DMS153 treated with DMSO at 0.1 percent for 48 hours (cell line): ENCODE measurements around the gene TRAPPC2L.
"Not testable (repeated sequence)": the region's sequence is repeated elsewhere in the genome, so short reads cannot be mapped to it uniquely, and the experiment has no call there.

Source experiments
- DNase-seq: peaks from one replicate; lab custom pipeline; 2025; ENCODE audit not compliant: unreplicated experiment; lab: John Stamatoyannopoulos, UW

Gene TRAPPC2L

DNA sequence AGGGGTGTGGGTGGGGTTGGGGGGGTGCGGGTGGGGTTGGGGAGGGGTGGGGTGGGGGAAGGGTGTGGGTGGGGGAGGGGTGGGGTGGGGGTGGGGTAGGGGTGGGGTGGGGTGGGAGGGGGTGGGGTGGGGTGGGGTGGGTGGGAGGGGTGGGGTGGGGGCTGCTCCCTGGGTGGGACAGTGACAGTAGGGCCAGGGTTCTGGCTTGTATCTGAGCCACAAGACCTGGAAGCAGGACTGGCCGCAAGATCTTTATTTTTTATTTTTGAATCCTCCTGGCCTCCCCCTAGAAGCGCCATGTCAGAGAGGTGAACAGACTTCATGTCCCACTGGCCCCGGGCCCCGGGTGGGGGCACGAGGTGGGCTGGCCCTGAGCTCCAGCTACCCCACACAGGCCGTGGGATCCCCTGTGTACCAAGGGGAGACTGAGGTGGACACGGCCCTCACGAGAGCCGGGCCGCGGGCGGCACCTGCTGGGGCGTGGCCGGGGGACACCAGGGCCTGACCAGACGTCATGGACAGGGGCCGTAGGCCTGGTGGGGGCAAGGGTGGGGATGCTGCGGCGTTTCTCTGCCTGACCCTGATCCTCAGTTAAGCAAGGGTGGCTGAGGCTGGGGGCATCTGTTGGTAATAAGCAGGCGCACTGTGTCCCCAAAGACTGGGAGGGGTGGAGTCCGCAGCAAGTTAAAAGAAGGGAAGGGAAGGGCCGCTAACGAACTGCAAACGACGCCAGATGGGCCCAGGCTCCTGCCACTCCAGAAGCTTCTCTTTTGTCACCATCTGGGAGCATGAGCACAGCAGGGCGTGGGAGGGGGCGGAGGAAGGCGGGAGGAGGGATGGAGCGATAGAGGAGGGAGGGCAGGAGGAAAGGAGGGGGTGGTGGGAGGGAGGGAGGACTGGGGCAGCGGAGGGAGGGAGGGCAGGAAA is 31.8 kb downstream of the TRAPPC2L start:
- peak; percentile 19 for DNase-seq

- not testable (repeated sequence) for DNase-seq
Measured at GRCh38 chr16:88889702-88890352, 32.9 kb downstream of the TRAPPC2L start.

GRCh38 chr16:88891083-88891482 is 34.2 kb downstream of the TRAPPC2L start:
- no peak for DNase-seq

DNA sequence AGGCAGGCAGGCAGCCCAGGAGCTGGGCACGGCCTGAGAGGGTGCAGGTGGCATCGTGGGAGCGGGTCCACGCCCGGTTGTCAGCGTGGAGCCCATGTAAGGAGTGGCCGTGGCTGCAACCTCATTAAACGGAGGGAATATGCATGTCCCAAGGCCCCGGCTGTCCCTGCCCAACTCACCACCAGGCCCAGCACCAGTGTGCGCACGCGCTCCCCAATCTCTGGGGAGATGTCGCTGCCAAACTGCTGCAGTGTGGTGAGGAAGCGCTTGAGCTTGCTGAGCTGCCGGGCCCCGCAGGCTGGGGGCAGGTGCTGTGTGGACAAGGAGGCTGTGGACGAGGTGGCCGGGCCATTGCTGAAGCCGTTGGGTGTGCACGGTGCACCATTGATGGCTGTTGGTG is 35.1 kb downstream of the TRAPPC2L start:
- DNase-seq = no peak

DNA sequence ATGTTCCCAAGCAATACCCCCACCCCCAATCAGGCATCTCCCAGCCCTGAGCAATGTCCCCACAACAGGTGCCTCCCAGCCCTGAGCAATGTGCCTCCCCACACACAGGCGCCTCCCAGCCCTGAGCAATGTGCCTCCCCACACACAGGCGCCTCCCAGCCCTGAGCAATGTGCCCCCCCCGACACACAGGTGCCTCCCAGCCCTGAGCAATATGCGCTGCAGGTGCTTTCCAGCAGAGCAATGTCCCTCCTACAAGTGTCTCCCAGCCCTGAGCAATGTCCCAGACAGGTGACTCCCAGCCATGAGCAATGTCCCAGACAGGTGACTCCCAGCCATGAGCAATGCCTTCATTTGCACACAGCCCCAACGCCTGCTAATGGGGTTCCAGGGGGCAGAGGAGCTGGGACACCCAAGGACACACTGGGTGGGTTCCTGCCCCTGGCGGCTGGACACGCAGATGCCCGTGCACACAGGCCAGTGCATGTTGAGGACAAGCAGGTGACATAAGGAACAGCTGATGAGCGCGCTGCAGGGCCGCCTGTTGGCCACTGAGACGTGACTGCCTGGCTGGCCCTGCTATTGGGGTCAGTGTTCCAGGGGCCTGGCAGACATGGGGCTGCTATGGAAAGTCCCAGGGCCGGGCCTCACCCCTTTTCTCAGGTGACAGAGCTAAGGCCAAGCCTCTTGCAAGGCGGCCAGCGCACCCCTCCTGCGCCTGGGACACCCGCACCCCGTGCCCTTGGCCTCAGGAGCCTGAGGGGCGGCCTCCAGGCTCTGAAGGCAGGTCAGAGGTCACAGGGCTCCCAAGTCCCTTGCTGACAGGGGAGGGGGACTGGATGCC is 36.4 kb downstream of the TRAPPC2L start:
- DNase-seq = no peak

- DNase-seq = not testable (repeated sequence)
Measured at GRCh38 chr16:88894266-88894665, 37.3 kb downstream of the TRAPPC2L start.

- no peak for DNase-seq
Measured at GRCh38 chr16:88894681-88895300, 37.9 kb downstream of the TRAPPC2L start.

- no peak for DNase-seq
Measured at GRCh38 chr16:88895335-88895734, 38.4 kb downstream of the TRAPPC2L start.

DNA sequence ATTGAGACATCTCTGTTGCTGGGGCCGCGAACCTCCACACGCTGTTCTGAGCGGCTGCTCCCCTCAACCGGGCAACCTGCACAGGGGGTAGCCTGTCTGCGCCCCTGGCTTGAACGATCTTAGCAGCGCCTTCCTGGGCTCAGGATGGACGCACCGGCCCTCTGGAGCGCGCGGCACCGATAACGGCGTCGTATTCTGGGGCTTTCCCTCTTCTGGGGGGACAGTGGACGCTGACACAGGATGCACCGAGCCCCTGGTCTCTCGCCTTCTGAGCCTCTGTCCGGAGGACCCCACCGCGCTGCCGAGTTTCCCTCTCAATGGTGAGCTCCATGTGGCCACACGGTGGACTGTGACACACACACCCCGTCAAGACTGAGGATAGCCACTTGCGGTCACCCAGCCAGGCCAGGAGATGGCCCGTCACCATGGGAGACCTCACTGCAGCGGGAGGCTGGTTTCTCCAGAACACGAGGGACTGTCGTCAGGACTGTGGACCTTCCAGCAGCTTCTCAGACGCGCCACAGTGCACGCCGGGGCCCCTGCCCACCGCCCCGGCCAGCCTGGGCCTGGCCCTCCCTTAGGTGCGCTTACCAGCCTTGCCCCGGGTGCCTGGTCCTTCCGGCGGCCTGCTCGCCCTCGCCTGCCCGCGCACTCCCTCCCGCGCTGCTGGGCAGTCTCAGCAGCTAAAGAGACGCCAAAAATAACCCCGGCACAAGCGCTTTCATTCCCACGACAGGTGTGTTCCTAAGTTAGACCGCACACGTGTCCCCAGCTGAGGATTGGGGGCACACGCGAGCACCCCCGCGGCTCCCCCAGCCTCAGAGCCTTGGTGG is 39.5 kb downstream of the TRAPPC2L start:
- DNase-seq = no peak

GRCh38 chr16:88897696-88898425 is 40.9 kb downstream of the TRAPPC2L start:
- no peak for DNase-seq

GRCh38 chr16:88899901-88900661 is 43.2 kb downstream of the TRAPPC2L start:
- no peak for DNase-seq

- no peak for DNase-seq
Measured at GRCh38 chr16:88900662-88901052, 43.7 kb downstream of the TRAPPC2L start.

DNA sequence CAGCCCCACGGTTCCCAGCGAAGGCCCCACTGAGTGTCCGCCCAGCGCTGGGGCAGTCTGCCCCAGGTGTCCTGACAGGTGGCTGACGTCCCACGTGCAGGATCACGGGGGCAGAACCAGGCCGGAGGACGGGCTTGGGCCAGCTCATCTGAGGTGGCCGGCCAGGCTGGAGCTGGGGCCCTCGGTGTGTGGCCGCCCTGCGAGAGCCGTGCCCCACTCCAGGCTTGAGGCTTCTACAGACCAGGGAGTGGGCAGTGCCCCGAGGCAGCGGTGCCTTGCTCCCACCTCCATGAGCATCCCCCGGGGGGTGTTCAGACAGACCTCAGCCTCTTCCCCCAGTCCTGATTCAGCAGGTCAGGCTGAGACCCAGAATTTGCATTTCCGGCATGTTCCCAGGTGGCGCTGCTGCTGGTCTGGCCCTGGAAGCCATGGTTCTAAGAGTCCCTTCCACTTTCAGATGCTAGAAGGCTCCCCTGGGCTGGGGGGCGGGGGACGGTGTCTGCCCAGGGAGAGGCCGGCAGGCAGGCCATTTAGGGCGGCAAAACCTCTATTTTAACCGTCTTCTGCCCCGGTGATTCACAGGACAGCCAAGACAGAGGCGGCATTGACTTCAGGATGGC is 44.9 kb downstream of the TRAPPC2L start:
- DNase-seq = no peak

DNA sequence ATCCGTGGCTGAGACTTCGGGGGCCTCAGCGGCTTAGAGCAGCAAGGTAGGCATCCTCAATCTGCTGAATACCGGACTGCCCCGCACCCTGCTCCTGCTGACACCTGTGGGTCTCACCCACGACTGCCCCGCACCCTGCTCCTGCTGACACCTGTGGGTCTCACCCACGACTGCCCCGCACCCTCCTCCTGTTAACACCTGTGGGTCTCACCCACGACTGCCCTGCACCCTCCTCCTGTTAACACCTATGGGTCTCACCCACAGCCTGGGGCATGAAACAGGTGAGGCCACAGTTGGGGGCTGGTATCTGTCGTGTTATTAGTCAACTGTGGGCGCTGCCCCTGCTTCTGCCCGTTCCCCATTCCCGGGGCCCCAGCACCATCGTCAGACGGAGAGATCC is 45.8 kb downstream of the TRAPPC2L start:
- no peak for DNase-seq

DNA sequence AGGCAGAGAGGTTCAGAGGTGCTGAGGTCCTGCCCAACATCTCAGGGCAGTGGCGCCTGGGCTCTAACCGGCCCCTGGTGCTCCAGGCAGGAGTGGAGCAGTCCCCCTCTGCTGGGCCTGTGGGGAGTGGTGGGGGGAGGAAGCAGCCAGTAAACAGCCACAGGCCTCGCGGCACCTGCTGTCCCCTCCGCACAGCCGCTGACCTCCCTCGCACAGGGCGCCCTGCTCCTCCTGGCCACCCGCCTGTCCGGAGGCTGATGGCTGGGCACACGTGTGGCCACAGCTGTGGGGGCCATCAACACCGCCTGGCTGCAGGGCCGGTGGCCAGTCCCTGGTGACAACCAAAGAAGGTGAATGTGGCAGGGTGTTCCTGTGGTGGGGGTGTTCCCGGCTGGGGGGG is 46.3 kb downstream of the TRAPPC2L start:
- no peak for DNase-seq

GRCh38 chr16:88904676-88905365 is 47.9 kb downstream of the TRAPPC2L start:
- DNase-seq = no peak

DNA sequence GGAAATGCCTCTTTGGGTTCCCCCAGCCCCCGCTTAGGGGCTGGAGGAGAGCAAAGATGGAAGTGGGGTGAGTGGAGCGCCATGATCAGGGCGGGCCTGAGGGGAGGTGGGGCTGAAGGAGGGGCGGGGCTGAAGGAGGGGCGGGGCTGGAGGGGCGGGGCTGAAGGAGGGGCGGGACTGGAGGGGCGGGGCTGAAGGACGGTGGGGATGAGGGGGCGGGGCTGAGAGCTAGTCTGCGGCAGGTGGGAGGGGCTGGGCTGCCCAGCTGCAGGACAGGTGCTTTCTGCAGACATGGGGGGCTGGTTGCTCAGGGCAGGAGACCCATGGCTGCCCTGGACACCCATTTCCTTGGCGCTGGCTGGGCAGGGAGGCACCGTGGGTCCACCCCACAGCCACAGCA is 48.6 kb downstream of the TRAPPC2L start:
- peak; percentile 1 for DNase-seq

DNA sequence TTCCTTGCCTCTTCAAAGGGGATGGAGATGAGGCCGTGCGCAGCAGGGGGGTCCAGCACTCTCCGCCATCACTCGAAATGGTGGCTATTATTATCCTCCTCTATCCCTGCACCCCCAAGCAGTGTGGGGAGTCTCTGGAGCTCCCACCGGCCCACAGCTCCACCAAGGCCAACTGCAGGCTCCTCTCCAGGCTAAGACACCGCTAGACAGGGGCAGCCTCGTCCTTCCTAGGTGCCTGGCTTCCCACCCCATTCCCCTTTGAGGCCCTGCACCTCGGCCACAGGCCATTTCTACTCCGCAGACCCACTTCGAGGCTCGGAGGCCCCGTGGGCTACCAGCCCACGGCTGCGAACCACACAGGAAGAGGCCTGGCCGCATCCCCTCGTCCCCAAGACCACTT is 49.1 kb downstream of the TRAPPC2L start:
- no peak for DNase-seq
